ENCODE data around the gene ALDH3A1.

Gene ALDH3A1

DNA sequence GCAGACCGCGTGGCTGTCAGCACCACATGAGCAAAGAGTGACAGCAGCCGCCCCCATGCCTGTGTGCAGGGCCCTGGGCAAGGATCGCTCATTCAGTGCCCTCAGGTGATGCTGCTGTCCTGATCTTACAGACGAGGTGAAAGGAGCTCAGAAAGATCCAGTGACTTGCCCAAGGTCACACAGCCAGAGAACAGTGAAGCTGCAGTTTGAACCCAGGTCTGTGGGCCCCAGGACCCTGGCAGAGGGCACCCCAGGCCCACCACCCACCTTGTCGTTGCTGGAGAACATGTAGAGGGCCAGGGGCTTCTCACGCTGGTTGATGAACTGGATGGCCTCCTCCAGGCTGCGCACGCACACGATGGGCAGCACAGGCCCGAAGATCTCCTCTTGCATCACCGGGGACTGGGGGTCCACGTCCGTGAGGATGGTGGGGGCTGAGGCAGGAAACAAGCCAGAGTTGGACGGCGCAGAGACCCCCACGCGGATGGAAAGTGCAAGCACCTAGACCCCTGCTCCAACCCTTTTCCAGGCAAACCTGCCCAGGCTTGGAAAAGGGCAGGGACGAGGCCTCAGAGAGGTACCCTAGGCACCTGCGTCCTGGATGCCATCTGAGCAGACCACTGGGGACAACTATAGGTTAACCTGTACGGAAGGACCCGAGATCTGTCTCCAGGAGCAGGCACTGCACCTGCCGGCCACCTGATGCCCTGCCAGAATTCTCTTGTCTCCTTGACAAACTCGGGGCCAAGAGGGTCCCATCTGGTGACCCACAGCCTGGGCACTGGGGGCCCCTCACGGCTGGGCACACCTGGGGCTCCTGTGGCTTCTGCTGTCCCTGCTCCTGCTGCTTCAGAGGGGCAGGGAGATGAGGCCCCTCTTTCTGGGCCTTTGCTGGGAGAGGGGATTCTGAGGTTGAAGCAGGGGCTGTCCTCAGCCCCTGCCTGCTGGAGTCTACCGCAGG, 8.6 kb downstream of the ALDH3A1 start:
- DNase-seq (ENCODE audit: low read depth), result no peak
- TF ChIP-seq, protein P1, sequence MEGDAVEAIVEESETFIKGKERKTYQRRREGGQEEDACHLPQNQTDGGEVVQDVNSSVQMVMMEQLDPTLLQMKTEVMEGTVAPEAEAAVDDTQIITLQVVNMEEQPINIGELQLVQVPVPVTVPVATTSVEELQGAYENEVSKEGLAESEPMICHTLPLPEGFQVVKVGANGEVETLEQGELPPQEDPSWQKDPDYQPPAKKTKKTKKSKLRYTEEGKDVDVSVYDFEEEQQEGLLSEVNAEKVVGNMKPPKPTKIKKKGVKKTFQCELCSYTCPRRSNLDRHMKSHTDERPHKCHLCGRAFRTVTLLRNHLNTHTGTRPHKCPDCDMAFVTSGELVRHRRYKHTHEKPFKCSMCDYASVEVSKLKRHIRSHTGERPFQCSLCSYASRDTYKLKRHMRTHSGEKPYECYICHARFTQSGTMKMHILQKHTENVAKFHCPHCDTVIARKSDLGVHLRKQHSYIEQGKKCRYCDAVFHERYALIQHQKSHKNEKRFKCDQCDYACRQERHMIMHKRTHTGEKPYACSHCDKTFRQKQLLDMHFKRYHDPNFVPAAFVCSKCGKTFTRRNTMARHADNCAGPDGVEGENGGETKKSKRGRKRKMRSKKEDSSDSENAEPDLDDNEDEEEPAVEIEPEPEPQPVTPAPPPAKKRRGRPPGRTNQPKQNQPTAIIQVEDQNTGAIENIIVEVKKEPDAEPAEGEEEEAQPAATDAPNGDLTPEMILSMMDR (conservative IDR thresholded peaks at IDR 0.05; ENCODE audit: control insufficient read depth, insufficient read depth, low read depth, low read length), result no peak
- no peak overlapping the region for H3K4me3 ChIP-seq (ENCODE audit: control insufficient read depth, low read depth, low read length)

DNA sequence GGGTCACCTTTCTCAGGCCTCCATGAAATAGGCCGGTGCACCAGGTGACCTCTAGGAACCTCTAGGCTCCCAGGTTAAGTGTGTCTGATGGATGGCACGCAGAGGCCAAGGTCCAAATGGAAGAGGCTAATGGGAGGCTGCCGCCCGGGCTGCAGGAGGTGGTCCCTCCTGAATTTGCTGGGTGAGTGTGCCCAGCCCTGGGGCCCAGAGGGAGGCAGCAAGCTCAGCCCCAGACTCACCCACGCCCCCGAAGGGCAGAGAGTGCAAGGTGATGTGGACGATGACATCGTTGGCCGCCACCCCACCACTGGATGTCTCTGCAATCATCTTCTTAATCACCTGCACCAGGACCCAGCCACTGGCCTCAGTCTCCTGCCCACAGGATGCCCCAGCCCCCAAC, 9.3 kb downstream of the ALDH3A1 start:
- DNase-seq (ENCODE audit: low read depth), result no peak
- H3K4me3 ChIP-seq (ENCODE audit: control insufficient read depth, low read depth, low read length), result no peak overlapping the region
- TF ChIP-seq, protein P1 (conservative IDR thresholded peaks at IDR 0.05; ENCODE audit: control insufficient read depth, insufficient read depth, low read depth, low read length), result no peak

DNA sequence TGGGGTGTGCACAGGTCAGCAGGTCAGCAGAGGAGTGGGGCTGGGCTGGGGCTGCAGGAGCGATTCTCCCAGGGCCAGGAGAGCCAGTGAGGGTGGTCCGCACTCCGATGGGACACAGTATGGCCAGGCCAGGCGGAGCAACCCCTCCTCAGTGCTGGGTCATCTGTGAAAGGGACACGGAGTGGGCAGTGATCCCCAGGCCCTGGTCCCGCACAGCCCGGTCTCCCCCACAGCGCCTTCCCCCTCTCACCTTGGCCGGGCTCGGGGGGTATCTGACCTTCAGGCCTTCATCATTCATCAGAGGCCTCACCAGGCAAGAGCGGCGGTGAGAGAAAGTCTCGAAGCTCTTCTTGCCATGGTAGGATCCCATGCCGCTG, 10.0 kb downstream of the ALDH3A1 start:
- no peak for DNase-seq (ENCODE audit: low read depth)
- H3K4me3 ChIP-seq (ENCODE audit: control insufficient read depth, low read depth, low read length), result no peak overlapping the region
- TF ChIP-seq, protein P1 (conservative IDR thresholded peaks at IDR 0.05; ENCODE audit: control insufficient read depth, insufficient read depth, low read depth, low read length), result no peak

DNA sequence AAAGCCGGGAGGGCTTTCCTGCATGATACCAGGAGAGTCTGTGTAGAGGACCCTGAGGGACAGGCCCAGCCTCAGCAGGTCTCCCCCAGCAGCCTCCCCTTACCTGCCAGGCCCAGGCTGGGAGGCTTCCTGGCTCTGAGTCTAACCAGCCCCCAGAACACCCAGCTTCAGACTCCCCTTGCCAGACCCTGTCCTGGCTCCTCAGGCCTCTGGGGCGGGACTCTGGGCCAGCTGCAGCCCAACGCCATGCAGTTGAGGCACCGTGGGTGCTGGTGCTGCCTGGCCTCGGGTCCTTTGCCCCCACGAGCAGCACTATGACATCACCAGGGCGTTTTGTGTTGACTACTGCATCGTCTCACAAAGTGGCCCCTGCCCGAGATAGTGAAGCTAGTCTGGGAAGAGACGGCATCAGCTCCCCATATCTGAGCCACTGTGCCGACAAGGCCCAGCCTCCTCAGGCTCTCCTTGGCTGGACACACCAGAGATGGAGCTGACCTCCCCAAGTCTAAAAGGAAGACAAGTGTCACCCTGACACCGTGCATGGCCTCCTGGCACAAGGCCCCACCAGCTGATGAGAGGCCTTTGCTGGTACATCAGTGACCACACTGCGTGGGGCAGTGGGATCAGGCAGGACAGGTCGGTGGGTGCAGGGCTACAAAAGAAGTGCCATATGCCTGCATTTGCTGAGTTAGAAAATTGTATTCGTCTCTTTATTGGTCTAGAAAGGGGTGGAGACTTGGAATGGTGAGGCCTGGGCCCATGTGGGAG, 10.6 kb downstream of the ALDH3A1 start:
- no peak overlapping the region for H3K4me3 ChIP-seq (ENCODE audit: control insufficient read depth, low read depth, low read length)
- TF ChIP-seq, protein P1 (conservative IDR thresholded peaks at IDR 0.05; ENCODE audit: control insufficient read depth, insufficient read depth, low read depth, low read length), result no peak
- no peak for DNase-seq (ENCODE audit: low read depth)

DNA sequence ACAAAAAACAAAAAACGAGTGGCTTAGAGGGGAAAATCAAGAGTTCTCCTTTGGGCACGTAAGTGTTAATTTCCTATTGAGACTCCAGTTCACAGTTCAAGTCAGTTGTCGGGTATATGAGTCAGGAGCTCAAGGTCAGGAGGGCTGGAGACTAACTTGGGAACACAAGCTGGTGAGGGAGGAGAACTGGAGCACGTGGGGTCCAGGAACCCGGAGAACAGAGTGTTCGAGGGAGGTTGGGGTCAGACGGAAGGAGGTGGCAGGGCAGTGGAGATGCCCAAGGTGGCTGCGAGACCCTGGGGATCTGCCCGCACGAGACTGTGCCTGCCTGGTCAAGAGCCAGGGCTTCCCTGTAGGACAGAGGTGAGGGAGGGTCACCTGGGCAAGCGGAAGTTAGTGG, 12.0 kb downstream of the ALDH3A1 start:
- DNase-seq (ENCODE audit: low read depth), result no peak
- TF ChIP-seq, protein P1 (conservative IDR thresholded peaks at IDR 0.05; ENCODE audit: control insufficient read depth, insufficient read depth, low read depth, low read length), result no peak
- no peak overlapping the region for H3K4me3 ChIP-seq (ENCODE audit: control insufficient read depth, low read depth, low read length)

DNA sequence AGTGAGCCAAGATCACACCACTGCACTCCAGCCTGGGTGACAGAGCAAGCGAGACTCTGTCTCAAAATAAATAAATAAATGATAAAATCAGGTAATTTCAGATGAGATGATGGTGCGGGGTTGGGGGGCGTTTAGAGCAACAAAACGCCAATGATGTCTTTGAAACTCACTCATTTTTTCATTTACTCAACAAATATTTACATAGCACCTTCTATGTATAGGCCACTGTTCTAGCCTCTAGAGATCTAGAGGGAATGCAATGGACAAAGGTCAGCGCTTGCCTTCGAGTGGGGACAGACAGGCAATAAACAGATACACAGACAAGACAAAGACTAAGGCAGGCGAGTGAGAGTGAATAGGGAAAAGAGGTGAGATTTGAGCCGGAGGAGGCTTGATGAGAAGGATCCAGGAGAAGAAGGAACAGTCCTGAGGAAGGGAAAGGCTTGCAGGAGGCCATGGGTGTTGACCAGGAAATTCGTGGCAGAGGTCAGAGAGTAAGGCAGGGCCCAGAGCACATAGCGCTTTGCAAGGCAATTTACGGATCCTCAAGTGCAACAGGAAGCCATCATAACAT, 14.1 kb downstream of the ALDH3A1 start:
- TF ChIP-seq, protein P1 (conservative IDR thresholded peaks at IDR 0.05; ENCODE audit: control insufficient read depth, insufficient read depth, low read depth, low read length), result no peak
- H3K4me3 ChIP-seq (ENCODE audit: control insufficient read depth, low read depth, low read length), result no peak overlapping the region
- no peak for DNase-seq (ENCODE audit: low read depth)
